HuH-7.5 (cell line): ENCODE results near the gene CALHM1.
A peak's percentile ranks its signal among the peaks of the same experiment; 100 is the strongest.
"Not testable (repeated sequence)": the region's sequence is repeated elsewhere in the genome, so short reads cannot be mapped to it uniquely, and the experiment has no call there.

ENCODE experiments used
- DNase-seq: peaks from one replicate; pipeline ENCODE4 v3.0.0; 2011; ENCODE audit warnings: low spot score

Gene CALHM1

DNA sequence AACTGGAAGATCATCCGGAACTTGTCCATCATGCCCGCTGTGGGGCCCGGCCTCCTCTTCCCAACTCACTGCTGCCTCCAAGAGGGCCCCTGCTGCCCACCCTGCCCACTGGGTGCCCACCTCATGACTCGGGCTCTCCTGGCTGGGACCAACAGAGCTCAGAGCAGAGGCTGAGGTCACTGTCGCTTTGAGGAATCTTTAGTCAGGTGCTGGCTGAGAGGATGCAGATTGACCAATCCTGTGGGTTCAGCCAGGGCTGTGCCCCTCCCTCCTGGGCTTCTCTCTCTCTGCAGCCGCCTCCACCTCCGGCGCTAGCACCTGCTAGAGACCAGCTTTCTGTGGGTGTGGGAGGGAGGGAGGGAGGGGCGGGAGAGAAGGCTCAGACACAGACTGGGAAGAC, at the start of gene CALHM1:
Gene CALHM1, minus strand, starts transcription at position 181 of the 400 bp plus-strand sequence. Its CDS starts 149 bp downstream, at position 32.
- DNase-seq: no peak

DNA sequence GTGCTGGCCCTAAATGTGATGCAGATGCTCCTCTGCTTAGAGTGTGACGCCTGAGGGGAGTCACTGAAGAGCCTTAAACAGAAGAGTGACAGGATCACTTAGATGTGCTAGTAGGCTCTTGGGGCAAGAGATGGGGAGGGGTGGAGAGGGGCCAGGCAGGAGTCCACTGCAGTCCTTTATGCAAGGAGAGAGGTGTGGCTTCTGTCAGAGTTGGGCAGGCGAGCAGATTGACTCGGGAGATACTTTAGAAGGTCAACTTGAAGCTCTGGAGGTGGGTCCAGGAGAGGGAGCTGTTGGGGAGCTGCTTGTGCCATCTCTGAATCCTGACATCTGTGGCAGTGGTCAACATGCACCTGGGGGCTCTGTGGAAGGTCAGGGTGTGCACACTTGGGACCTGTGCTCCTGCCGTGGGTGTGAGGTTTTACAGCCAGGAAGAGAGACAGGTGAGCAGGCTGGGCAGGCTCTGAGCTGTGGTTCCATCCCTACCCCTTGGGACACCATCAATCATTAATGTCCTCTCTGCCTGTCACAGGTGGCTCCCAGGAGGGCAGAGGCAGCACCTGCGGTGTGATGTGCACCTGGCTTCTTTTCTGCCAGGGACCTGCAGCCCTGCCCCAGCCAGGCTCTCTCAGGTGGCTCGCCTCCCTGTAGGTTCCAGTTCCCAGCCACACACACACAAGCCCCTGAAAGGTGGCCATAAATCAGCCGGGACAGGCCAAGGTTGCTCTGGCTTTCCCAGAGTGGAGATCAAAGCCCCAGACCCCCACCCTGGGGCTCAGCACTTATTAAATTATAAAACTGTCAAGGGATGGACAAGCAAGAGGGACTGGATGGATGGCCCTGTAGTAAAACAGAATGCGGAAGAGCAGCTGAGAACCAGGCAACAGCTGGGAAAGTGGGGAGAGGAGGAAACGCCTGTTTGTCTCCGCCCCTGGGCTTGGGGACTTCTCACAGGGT, 48.8 kb upstream of the CALHM1 start:
- no peak for DNase-seq

DNA sequence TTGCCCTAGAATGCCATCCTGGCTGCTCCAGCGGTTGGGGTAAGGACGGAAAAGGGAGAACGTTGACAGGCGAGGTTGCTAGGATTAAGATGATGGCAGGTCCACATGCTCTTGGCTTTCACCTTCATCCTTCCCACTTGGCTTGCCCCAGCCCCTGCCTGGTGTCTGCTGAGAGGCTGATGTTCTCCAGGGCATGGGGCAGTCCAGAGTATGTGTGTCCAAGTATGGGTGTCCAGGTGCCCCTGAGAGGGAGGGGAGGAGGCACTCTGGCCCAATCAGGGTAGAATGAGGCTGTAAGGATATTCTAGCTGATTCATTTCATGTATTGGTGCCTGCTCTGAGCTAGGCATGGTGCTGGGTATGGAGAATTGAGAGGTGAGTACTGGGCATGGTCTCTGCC, 47.4 kb upstream of the CALHM1 start:
- no peak for DNase-seq

DNA sequence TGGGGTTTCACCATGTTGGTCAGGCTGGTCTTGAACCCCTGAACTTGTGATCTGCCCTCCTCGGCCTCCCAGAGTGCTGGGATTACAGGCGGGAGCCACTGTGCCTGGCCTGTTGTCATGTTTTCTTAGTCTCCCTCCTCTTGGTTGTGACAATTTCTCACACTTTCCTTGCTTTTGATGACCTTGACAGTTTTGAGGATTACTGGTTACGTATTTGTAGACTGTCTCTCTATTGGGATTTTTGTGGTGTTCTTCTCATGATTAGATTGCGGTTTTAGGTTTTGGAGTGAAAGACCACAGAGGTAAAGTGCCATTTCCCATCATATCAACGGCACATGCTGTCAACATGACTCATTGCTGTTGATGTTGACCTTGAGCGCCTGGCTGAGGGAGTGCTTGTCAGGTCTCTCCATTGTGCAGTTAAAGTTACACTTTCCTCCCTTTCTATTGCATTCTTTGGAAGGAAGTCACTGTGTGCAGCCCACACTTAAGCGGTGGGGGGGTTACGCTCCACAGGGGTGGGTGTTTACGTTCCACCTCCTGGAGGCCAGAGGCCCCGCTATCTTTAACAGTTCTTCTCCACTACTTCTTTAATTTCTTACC, 45.6 kb upstream of the CALHM1 start:
- peak; percentile 52 for DNase-seq

- not testable (repeated sequence) for DNase-seq
Measured at GRCh38 chr10:103503777-103504176, 45.1 kb upstream of the CALHM1 start.

- no peak for DNase-seq
Measured at GRCh38 chr10:103502849-103503660, 44.4 kb upstream of the CALHM1 start.

DNA sequence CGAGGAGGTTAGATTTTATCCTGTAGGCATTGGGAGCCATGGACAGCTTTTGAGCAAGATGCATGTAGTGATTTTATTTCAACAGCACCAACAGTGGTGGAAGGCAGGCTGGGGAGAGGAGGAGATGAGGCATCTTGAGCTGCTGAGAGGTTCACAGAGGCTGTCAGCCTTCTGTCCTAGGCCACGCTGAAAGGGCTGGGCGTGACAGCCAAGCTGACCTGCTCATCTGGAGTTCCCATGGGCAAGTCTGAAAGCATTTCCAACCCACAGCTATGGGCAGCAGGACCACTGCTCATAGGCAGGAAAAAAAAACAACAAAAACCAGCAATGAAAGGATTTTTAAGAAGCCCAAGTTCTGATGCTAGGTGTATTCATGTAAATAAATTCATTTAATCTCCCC, 42.5 kb upstream of the CALHM1 start:
- no peak for DNase-seq

DNA sequence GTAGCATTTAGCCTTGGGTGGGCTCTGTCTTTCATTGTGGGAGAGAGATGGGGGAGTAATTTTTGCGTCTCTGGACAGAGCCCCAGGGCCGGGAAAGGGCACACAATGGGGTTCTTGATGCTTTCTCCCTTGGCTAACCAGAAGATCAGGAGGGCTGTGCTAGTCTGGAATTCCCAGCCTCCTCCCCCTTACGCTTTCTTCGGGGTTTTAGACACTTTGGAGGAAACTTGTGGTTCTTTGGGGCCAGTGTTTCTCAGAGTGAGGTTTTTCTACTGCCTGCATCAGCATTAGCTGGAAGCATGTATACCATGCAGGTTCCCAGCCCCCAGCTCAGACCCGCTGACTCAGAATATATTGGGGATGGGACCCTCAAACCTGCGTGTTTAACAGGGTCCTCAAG, 41.8 kb upstream of the CALHM1 start:
- no peak for DNase-seq

DNA sequence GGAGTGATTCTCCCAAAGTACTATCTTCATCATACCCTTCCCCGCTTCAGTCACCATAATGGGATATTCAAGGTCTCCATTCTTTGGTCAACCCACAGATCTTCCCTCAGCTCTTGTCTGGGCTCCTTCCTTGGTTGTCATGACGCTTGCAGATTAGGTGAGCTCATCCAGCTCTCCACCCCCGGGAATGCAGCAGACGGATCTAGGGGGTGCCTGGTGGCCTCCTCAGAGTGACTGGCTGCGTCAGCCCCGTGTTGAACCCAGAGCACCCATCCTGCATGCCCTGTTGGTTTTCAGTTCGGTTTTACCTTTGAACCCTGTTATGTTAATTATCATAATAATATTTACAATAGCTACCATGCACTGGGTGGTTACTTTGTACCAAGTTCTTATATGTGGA, 41.2 kb upstream of the CALHM1 start:
- no peak for DNase-seq

- DNase-seq: no peak
Measured at GRCh38 chr10:103498936-103499638, 40.4 kb upstream of the CALHM1 start.

- DNase-seq: no peak
Measured at GRCh38 chr10:103497161-103497915, 38.6 kb upstream of the CALHM1 start.

DNA sequence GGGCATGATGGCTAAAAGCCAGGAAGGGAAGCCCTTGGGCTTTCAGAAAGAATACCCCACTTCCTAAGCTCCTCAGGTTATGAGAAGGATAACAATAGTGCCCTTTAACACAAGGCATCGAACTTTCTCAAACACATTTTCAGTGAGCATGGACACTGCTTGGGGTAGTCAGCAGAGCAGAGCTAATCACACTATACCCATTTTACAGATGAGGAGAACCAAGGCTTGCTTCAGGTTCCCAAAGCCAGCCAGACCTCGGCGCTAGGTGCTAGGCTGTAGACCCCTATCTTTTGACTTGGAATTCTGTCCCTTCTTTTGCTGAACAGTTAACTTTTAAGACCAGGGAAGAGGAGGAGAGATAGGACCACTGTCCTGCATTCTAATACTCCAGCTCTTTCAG, 36.6 kb upstream of the CALHM1 start:
- no peak for DNase-seq

DNA sequence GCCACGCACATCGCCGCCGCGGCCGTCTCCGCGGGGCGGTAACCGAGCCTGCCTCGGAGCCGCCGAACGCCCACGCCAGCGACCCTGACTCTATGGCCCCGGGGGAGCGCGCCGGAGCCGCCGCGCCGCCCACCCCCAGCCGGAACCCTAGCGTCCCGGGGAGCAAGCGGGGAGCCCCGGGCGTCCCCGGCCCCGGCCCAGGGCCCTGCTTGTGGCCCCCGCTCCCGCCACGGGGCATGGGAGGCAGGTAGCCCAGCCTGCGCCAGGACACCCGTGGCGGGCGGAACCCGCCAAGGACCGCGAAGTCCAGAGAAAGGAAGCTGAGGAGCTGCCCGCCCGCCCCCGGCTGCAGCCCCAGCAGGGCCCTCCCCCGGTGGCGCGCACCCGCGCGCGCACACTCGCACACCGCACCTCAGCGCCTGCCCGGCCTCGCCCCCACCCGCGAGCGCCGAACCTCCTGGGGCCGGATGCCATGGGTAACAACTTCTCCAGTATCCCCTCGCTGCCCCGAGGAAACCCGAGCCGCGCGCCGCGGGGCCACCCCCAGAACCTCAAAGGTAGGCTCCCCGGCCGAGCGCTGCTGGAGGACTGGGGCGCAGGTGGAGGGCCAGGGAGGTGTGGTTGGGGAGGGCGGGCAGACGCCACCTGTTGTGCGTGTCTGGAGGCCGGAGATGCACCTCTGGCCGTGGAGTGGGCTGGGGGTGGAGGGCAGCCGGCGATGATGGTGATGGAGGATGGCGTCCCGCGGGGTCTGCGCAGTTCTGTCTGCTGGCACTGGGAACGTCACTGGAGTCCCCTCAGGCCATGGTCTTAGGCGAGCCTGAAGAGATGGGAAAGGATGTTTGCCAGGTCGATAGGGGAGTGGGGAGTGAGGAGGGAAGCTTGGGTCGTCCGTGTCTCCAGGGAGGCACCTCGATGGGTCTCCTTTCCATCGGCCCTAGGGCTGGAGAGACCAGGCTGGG, 35.5 kb upstream of the CALHM1 start:
- DNase-seq: peak; percentile 36

DNA sequence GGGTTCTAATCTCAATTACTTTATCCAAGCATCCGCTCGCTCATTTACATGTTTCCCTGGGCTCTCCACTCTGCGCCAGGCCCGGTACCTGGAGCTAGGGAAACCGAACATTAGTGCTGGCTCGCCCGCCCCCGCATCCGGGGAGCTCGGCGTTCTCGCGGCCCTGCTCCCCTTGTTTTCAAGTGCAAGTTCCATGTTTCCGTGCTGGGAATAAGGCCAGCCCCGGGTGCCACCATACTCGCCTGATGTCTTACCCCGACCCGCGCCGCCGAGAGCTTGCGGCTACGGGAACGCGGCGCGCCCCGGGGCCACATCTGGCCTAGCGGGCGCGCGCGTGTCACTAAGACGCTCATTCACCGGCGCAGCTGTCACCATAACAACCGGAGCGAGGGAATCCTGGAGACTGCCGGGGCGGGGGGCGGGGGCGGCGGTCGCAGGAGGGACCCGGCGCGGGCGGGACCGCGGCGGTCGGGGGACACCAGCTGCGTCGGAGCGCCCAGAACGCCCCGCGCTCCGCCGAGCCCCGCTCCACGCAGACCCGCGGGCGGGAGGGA, 34.7 kb upstream of the CALHM1 start, which contains the start of gene NEURL1:
Gene NEURL1, plus strand, starts transcription at position 344 of the 554 bp plus-strand sequence. CDS start 683 bp downstream, outside the sequence.
- DNase-seq: peak; percentile 40

GRCh38 chr10:103492655-103493261, 34.1 kb upstream of the CALHM1 start:
- no peak for DNase-seq

GRCh38 chr10:103491729-103492364, 33.1 kb upstream of the CALHM1 start:
- no peak for DNase-seq

DNA sequence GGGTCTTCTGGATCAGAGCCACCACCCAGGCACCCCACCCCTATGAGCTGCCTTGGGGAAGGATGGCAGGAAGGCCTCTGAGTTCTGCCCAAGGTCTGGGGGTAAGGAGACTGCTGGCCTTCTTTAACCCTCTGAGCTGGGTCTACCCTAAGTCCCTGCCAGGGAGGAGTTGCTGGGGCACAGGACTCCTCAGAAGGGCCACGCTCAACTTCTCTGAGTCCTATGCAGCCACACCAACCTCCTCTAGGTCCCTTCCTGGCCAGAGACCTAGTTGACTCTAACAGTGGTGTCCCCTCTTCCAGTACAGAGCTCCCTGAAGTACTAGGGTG, 32.2 kb upstream of the CALHM1 start:
- no peak for DNase-seq

GRCh38 chr10:103487410-103487708, 28.7 kb upstream of the CALHM1 start:
- DNase-seq: no peak
